Measurements from ENCODE around the gene SNW1.

- TF ChIP-seq POLR2A (IDR thresholded peaks at IDR 0.05) (no peak), CTCF (IDR thresholded peaks at IDR 0.05) (no peak)
Observed at GRCh38 chr14:77786148-77786547, 25.2 kb upstream of the SNW1 start.

Measured in lower leg skin (tissue), 3 donors.